ENCODE results near the gene RIMS4. TPM values are rescaled to one million over a fixed set of nuclear protein-coding genes. Genes with fewer than 3 reads are reported as not detected.

Gene RIMS4
- polyA plus RNA-seq, 3 donors, result not detected

GRCh38 chr20:44703183-44703925 is 107.0 kb downstream of the RIMS4 start:
- peaks cover 0 to 2% (median 0%) of the 10 kb centered on the region in 7 donors for H3K9me3 Mint-ChIP-seq
- no peaks in the 10 kb centered on the region for H3K4me1 Mint-ChIP-seq
- 75% methylated on average over 5 of the region's 12 CpGs for WGBS (ENCODE audit: insufficient coverage)
- H3K4me3 ChIP-seq (replicated peaks in 1 of 3; ENCODE audit: low read depth in 2 of 3, low read length in 3 of 3), result no peak overlapping the region
- H2AFZ ChIP-seq (ENCODE audit: insufficient read depth, low read depth, low read length, poor library complexity, severe bottlenecking), result no peak overlapping the region
- intact Hi-C loops (cut with micrococcal nuclease), result no loop called here
- H3K36me3 ChIP-seq (replicated peaks in 1 of 2; ENCODE audit: control insufficient read depth in 1 of 2, insufficient read depth in 2 of 2, low read length in 2 of 2), result no peaks in the 10 kb centered on the region
- H3K27me3 Mint-ChIP-seq (ENCODE audit: low read depth in 3 of 3), result peaks cover 1 to 2% (median 2%) of the 10 kb centered on the region in 3 donors
- H3K4me3 Mint-ChIP-seq, result no peak overlapping the region
- no peak for DNase-seq
- no peaks in the 10 kb centered on the region for H4K20me1 ChIP-seq (ENCODE audit: insufficient read depth, low read length)
- TF ChIP-seq, protein P1, sequence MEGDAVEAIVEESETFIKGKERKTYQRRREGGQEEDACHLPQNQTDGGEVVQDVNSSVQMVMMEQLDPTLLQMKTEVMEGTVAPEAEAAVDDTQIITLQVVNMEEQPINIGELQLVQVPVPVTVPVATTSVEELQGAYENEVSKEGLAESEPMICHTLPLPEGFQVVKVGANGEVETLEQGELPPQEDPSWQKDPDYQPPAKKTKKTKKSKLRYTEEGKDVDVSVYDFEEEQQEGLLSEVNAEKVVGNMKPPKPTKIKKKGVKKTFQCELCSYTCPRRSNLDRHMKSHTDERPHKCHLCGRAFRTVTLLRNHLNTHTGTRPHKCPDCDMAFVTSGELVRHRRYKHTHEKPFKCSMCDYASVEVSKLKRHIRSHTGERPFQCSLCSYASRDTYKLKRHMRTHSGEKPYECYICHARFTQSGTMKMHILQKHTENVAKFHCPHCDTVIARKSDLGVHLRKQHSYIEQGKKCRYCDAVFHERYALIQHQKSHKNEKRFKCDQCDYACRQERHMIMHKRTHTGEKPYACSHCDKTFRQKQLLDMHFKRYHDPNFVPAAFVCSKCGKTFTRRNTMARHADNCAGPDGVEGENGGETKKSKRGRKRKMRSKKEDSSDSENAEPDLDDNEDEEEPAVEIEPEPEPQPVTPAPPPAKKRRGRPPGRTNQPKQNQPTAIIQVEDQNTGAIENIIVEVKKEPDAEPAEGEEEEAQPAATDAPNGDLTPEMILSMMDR (IDR thresholded peaks at IDR 0.05), result no peak
- H3K27me3 ChIP-seq (ENCODE audit: control insufficient read depth in 2 of 2, insufficient read depth in 2 of 2, low read length in 2 of 2), result no peaks in the 10 kb centered on the region
- no peak overlapping the region for H3K4me2 ChIP-seq (replicated peaks; ENCODE audit: extremely low read depth, low read length, poor library complexity, severe bottlenecking)
- H3K27ac Mint-ChIP-seq, result no peak overlapping the region
- no peak overlapping the region for H3K9ac ChIP-seq (ENCODE audit: insufficient read depth, low read length, poor library complexity, severe bottlenecking)
- H3K4me1 ChIP-seq (ENCODE audit: control insufficient read depth in 1 of 2, insufficient read depth in 2 of 2, low read length in 2 of 2), result no peaks in the 10 kb centered on the region
- H3K36me3 Mint-ChIP-seq, result no peaks in the 10 kb centered on the region
- H3K9me3 ChIP-seq (replicated peaks in 1 of 2; ENCODE audit: control insufficient read depth in 1 of 2, insufficient read depth in 1 of 2, low read length in 2 of 2), result no peaks in the 10 kb centered on the region
- H3K27ac ChIP-seq (ENCODE audit: low read depth in 1 of 2, low read length in 2 of 2), result no peak overlapping the region
- no peaks in the 10 kb centered on the region for H3K79me2 ChIP-seq (ENCODE audit: insufficient read depth, low read length)

DNA sequence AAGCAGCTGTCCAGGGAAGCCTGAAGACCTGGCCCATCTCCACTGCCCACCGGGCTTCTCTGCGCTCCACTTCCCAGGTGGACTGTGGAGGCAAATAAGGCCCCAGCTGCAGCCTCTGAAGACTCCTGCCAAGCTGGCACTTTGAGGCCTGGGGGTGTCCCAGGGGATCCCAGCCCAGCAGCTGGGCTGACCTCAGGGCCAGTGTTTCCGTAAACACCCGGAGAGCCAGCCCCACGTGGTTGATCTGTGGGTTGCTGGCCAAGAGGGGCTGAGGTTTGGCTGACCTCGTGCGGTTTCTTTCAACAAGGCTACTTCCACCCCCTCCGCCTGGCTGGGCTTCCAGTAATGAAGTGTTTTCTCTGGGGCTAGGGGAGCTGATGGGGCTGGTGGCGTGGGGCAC is 107.6 kb downstream of the RIMS4 start:
- no peak overlapping the region for H3K9ac ChIP-seq (ENCODE audit: insufficient read depth, low read length, poor library complexity, severe bottlenecking)
- H3K79me2 ChIP-seq (ENCODE audit: insufficient read depth, low read length), result no peaks in the 10 kb centered on the region
- no peak overlapping the region for H2AFZ ChIP-seq (ENCODE audit: insufficient read depth, low read depth, low read length, poor library complexity, severe bottlenecking)
- no peak overlapping the region for H3K4me2 ChIP-seq (replicated peaks; ENCODE audit: extremely low read depth, low read length, poor library complexity, severe bottlenecking)
- no peak overlapping the region for H3K27ac ChIP-seq (ENCODE audit: low read depth in 1 of 2, low read length in 2 of 2)
- H3K4me3 ChIP-seq (replicated peaks in 1 of 3; ENCODE audit: low read depth in 2 of 3, low read length in 3 of 3), result no peak overlapping the region
- TF ChIP-seq, protein P1 (IDR thresholded peaks at IDR 0.05), result no peak
- H3K4me1 Mint-ChIP-seq, result no peaks in the 10 kb centered on the region
- H3K9me3 ChIP-seq (replicated peaks in 1 of 2; ENCODE audit: control insufficient read depth in 1 of 2, insufficient read depth in 1 of 2, low read length in 2 of 2), result no peaks in the 10 kb centered on the region
- H3K27me3 Mint-ChIP-seq (ENCODE audit: low read depth in 3 of 3), result peaks cover 1 to 2% (median 2%) of the 10 kb centered on the region in 3 donors
- 37% methylated on average over 5 of the region's 9 CpGs for WGBS (ENCODE audit: insufficient coverage)
- no peak for DNase-seq
- H3K36me3 ChIP-seq (replicated peaks in 1 of 2; ENCODE audit: control insufficient read depth in 1 of 2, insufficient read depth in 2 of 2, low read length in 2 of 2), result no peaks in the 10 kb centered on the region
- no peaks in the 10 kb centered on the region for H3K36me3 Mint-ChIP-seq
- no peaks in the 10 kb centered on the region for H4K20me1 ChIP-seq (ENCODE audit: insufficient read depth, low read length)
- intact Hi-C loops (cut with micrococcal nuclease), result no loop called here
- H3K4me1 ChIP-seq (ENCODE audit: control insufficient read depth in 1 of 2, insufficient read depth in 2 of 2, low read length in 2 of 2), result no peaks in the 10 kb centered on the region
- H3K4me3 Mint-ChIP-seq, result no peak overlapping the region
- no peak overlapping the region for H3K27ac Mint-ChIP-seq
- peaks cover 0 to 2% (median 0%) of the 10 kb centered on the region in 7 donors for H3K9me3 Mint-ChIP-seq
- H3K27me3 ChIP-seq (ENCODE audit: control insufficient read depth in 2 of 2, insufficient read depth in 2 of 2, low read length in 2 of 2), result no peaks in the 10 kb centered on the region

Data from CD14-positive monocyte (primary cell).